Activated naive CD4-positive, alpha-beta T cell treated with anti-CD3 and anti-CD28 coated beads for 36 hours (primary cell): ENCODE data around the gene GNB4. TPM values are rescaled to one million over a fixed set of nuclear protein-coding genes. Genes with fewer than 3 reads are reported as not detected.

Experiments
- CTCF ChIA-PET: fragments of 350-600 bp; sonication (Branson Sonifier 250); formaldehyde crosslinking; loops from one replicate; lab custom pipeline; 2021; ENCODE audit warnings: antibody characterized with exemption; lab: Charles Lee
- DNase-seq: peaks from one replicate; pipeline ENCODE4 v3.0.0-alpha.2; 2020
- H3K27ac Mint-ChIP-seq: one replicate; pipeline ENCODE4 v1.8.0; 2021; ENCODE audit warnings: mild to moderate bottlenecking, mixed read lengths
- H3K27me3 Mint-ChIP-seq: one replicate; pipeline ENCODE4 v1.8.0; 2021; ENCODE audit warnings: low read depth, mixed read lengths
- H3K36me3 Mint-ChIP-seq: one replicate; pipeline ENCODE4 v1.8.0; 2021; ENCODE audit warnings: low read depth, mixed read lengths
- H3K4me1 Mint-ChIP-seq: one replicate; pipeline ENCODE4 v1.8.0; 2021; ENCODE audit warnings: low read depth, mixed read lengths
- H3K4me3 Mint-ChIP-seq: one replicate; pipeline ENCODE4 v1.8.0; 2021; ENCODE audit warnings: mild to moderate bottlenecking, moderate library complexity, mixed read lengths
- H3K9me3 Mint-ChIP-seq: one replicate; pipeline ENCODE4 v1.8.0; 2021; ENCODE audit warnings: mixed read lengths
- intact Hi-C: fragments of 100-400 bp; cut with micrococcal nuclease; formaldehyde crosslinking; loops from one replicate; pipeline ENCODE4 v1.15.1; 2023
- total RNA-seq, 2 experiments: library from RNA; stranded (reverse); gene quantifications; one replicate each; pipeline ENCODE4 v1.2.3, GENCODE V29; 2021

The GNB4 gene
- total RNA-seq, result under 1 TPM; 0.26 to 0.74 TPM

DNA sequence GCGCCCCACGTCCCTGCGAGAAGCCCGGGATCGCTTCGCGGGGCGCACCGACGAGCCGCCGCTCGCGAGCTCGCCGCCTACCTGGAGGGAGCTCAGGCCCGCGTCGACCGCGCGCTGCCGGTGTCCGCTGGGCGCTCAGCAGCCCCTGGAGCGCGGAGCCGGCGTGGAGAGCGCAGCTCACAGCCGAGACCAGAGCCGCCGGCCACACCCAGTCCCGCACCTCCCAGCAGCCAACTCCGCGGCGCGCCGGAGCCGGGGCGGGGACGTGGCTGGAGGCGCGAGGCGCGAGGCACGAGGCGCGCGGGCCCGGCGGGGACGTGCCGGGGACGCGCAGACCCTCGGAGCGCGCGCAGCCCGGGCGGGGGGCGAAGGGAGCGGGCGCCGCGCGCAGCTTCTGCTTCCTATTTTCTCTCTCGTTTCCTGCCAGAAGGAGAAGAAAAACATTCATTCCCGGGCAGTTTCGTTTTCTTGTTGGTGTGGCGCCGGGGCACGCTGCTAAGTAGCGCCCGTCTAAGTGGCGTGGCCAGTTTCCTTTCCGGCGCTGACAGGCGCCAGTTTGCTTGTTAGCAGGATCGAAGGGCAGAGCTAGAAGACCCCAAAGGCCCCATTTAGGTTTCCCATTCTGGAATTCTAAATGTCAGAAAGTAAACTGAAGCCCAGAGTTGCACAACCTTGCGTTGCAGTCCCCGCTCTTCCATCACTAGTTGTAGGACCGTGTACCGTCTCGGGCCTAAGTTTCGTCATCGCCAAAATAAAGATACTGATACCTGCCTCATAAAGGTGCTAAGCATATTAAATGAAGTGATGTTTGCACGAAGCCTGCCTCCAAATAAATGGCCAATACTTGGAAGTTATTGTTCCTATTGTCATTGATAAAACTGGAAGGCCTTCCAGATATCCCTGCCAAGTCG is at the start of gene GNB4:
Gene GNB4 (minus strand): TSS at position 206 of the 911 bp plus-strand sequence. CDS start 25,270 bp downstream, outside the sequence.
- peak; percentile 49 for DNase-seq
- intact Hi-C loops, result loop anchor here (2.0 to 5.0 kb wide), 2 partner anchors 129 to 434 kb away; partner anchors contain the start of gene ZNF639
- H3K36me3 Mint-ChIP-seq, result no peaks in the 10 kb centered on the region
- CTCF ChIA-PET, result no interaction called here
- H3K4me3 Mint-ChIP-seq, result peak within 1 kb of the TSS; percentile 70
- H3K9me3 Mint-ChIP-seq, result no peaks in the 10 kb centered on the region
- peaks cover 70% of the 10 kb centered on the region for H3K27me3 Mint-ChIP-seq
- H3K27ac Mint-ChIP-seq, result no peak within 1 kb of the TSS
- peaks cover 13% of the 10 kb centered on the region for H3K4me1 Mint-ChIP-seq

DNA sequence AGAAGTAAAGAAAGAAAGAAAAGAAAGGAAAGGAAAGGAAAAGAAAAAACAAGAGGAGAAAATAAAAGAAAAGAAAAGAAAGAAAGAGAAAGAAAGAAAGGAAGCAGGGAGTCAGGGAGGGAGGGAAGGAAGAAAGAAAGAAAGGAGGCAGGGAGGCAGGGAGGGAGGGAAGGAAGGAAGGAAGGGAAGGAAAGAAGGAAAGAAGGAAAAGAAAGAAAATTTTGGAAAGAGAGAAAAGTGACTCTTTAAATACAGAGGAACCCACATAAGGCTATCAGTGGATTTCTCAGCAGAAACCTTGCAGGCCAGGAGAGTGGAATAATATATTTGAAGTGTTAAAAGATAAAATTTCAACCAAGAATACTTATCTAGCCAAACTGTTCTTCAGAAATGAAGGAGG is 44.2 kb upstream of the GNB4 start:
- Mint-ChIP-seq H3K36me3 (peaks cover 3% of the 10 kb centered on the region), H3K27ac (no peak overlapping the region), H3K4me3 (no peak overlapping the region), H3K27me3 (peaks cover 4% of the 10 kb centered on the region), H3K4me1 (no peaks in the 10 kb centered on the region), H3K9me3 (peaks cover 43% of the 10 kb centered on the region)
- DNase-seq, result no peak
- intact Hi-C loops, result no loop called here
- CTCF ChIA-PET, result interaction anchor here (0.9 kb wide), 1 partner anchor 9 kb away, joined by 3 read pairs; no protein-coding TSS in a partner anchor

GRCh38 chr3:179493260-179493659 is 42.0 kb upstream of the GNB4 start:
- H3K27me3 Mint-ChIP-seq, result peaks cover 2% of the 10 kb centered on the region
- DNase-seq, result no peak
- CTCF ChIA-PET, result interaction anchor here (0.6 kb wide), 1 partner anchor 66 kb away, joined by 3 read pairs; no protein-coding TSS in a partner anchor
- intact Hi-C loops, result no loop called here
- no peak overlapping the region for H3K27ac Mint-ChIP-seq
- H3K36me3 Mint-ChIP-seq, result peaks cover 3% of the 10 kb centered on the region
- no peaks in the 10 kb centered on the region for H3K4me1 Mint-ChIP-seq
- peaks cover 44% of the 10 kb centered on the region for H3K9me3 Mint-ChIP-seq
- H3K4me3 Mint-ChIP-seq, result no peak overlapping the region

GRCh38 chr3:179488213-179488612 is 36.9 kb upstream of the GNB4 start:
- intact Hi-C loops, result no loop called here
- peaks cover 21% of the 10 kb centered on the region for H3K9me3 Mint-ChIP-seq
- no peaks in the 10 kb centered on the region for H3K4me1 Mint-ChIP-seq
- DNase-seq, result no peak
- H3K36me3 Mint-ChIP-seq, result no peaks in the 10 kb centered on the region
- no peak overlapping the region for H3K4me3 Mint-ChIP-seq
- peaks cover 2% of the 10 kb centered on the region for H3K27me3 Mint-ChIP-seq
- H3K27ac Mint-ChIP-seq, result peak overlapping the region; percentile 31
- CTCF ChIA-PET, result no interaction called here

DNA sequence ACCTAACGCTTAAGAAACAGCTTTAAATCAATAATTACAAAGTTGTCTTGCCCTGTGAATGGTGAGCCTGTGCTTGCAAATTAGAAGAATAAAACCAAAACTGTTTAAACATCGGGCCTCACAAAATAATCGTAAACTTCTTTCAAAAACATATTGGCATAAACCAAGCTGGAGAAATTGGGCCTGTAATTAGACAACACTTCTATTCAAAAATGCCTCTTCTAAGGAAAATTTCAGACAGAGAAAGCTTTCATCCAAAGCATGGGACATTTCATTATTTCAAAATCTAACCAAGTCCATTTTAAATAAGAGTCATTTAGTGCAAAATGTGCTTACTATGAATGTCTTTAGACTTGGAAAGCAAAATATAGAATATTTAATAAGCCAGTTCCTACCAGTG is 35.5 kb upstream of the GNB4 start:
- no peak for DNase-seq
- H3K4me1 Mint-ChIP-seq, result no peaks in the 10 kb centered on the region
- H3K27me3 Mint-ChIP-seq, result peaks cover 2% of the 10 kb centered on the region
- no peak overlapping the region for H3K27ac Mint-ChIP-seq
- peaks cover 14% of the 10 kb centered on the region for H3K9me3 Mint-ChIP-seq
- no peaks in the 10 kb centered on the region for H3K36me3 Mint-ChIP-seq
- CTCF ChIA-PET, result no interaction called here
- intact Hi-C loops, result no loop called here
- H3K4me3 Mint-ChIP-seq, result no peak overlapping the region

DNA sequence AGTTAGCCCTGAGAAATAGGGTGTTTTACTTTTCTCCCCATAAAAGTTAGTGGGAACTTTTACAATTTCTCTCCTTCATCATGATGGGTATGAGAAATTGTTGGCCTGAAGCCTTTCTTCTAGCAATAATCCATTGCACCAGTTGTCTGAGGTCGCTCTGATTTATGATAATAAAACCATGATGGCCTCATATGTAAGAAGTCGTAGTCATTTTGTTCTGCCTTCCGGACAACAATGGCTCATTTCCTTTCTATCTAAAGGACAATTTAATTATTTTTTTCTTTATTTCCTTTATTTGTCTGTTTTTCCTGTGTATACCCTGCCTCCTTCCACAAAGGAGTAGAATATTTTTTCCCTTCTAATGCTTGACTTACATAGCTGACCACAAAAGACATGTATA is 31.6 kb upstream of the GNB4 start:
- Mint-ChIP-seq H3K4me1 (no peaks in the 10 kb centered on the region), H3K36me3 (no peaks in the 10 kb centered on the region), H3K4me3 (no peak overlapping the region), H3K27me3 (no peaks in the 10 kb centered on the region), H3K27ac (no peak overlapping the region), H3K9me3 (no peaks in the 10 kb centered on the region)
- DNase-seq, result no peak
- CTCF ChIA-PET, result no interaction called here
- intact Hi-C loops, result no loop called here

DNA sequence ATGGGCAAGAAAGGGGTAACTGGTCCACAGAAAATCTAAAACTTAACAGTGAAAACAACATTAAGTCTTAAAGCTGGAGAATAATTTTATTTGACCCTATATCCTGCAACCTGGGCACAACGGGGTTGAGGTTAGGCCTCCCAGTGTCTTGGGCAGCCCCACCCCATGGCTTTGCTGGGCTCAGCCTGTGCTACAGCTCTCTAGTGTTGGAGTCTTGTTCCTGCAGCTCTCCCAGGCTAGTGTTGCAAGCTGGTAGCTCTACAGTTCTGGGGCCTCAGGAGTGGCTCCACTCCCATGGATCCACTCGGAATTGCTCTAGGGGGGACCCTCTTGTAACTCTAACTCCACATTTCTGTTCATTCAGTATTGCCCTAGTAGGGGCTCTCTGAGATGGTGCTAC is 24.9 kb upstream of the GNB4 start:
- Mint-ChIP-seq H3K4me3 (no peak overlapping the region), H3K27me3 (no peaks in the 10 kb centered on the region), H3K36me3 (no peaks in the 10 kb centered on the region), H3K4me1 (peaks cover 6% of the 10 kb centered on the region), H3K9me3 (no peaks in the 10 kb centered on the region), H3K27ac (no peak overlapping the region)
- CTCF ChIA-PET, result no interaction called here
- DNase-seq, result no peak
- intact Hi-C loops, result no loop called here

- Mint-ChIP-seq H3K4me3 (no peak overlapping the region), H3K27me3 (no peaks in the 10 kb centered on the region), H3K27ac (no peak overlapping the region), H3K9me3 (no peaks in the 10 kb centered on the region), H3K4me1 (peaks cover 6% of the 10 kb centered on the region), H3K36me3 (no peaks in the 10 kb centered on the region)
- no peak for DNase-seq
- CTCF ChIA-PET, result no interaction called here
- intact Hi-C loops, result no loop called here
Observed at GRCh38 chr3:179474480-179474879, 23.2 kb upstream of the GNB4 start.

DNA sequence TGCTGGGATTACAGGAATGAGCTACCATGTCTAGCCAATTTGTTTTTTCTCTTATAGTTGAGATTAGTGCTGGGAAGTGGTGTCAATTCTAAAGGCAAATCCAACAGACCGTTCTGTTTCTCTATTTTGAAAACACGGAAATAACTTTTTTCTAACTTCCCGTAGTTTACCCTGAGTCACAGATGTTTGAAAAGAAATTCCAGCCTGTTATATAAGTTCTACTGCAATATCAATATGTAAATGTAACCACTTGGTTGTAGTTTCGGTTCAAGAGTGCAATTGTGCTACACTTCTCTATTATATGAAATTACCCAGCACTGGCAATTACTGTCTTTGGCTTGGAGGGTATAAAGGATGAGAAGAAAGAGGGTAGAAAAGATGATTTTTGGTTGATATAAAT is 22.3 kb upstream of the GNB4 start:
- Mint-ChIP-seq H3K27me3 (no peaks in the 10 kb centered on the region), H3K4me3 (no peak overlapping the region), H3K27ac (no peak overlapping the region), H3K4me1 (peaks cover 6% of the 10 kb centered on the region), H3K9me3 (no peaks in the 10 kb centered on the region), H3K36me3 (no peaks in the 10 kb centered on the region)
- intact Hi-C loops, result no loop called here
- CTCF ChIA-PET, result interaction anchor here (0.6 kb wide), 1 partner anchor 71 kb away, joined by 5 read pairs; no protein-coding TSS in a partner anchor
- DNase-seq, result no peak

DNA sequence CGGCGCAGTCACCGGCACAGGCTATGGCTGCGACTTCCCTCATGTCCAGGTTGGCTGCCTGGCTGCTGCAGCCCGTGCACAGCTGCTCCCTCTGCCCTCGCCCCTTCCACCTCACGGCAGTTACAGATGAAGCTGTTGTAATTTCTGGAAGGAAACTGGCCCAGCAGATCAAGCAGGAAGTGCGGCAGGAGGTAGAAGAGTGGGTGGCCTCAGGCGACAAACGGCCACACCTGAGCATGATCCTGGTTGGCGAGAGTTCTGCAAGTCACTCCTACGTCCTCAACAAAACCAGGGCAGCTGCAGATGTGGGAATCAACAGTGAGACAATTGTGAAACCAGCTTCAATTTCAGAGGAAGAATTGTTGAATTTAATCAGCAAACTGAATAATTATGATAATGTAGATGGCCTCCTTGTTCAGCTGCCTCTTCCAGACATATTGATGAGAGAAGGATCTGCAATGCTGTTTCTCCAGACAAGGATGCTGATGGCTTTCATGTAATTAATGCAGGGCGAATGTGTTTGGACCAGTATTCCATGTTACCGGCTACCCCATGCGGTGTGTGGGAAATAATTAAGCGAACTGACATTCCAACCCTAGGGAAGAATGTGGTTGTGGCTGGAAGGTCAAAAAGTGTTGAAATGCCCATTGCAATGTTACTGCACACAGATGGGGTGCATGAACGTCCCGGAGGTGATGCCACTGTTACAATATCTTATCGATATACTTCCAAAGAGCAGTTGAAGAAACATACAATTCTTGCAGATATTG is 13.2 kb upstream of the GNB4 start:
- Mint-ChIP-seq H3K9me3 (no peaks in the 10 kb centered on the region), H3K27me3 (no peaks in the 10 kb centered on the region), H3K4me3 (peak overlapping the region; percentile 47), H3K27ac (no peak overlapping the region), H3K4me1 (peaks cover 8% of the 10 kb centered on the region), H3K36me3 (no peaks in the 10 kb centered on the region)
- peak; percentile 47 for DNase-seq
- intact Hi-C loops, result loop anchor here (5.0 kb wide), 1 partner anchor 1138 kb away; the partner anchor contains the start of gene TTC14
- CTCF ChIA-PET, result interaction anchor here (0.6 kb wide), 1 partner anchor 94 kb away, joined by 3 read pairs; no protein-coding TSS in a partner anchor

GRCh38 chr3:179463319-179463718 is 12.0 kb upstream of the GNB4 start:
- H3K9me3 Mint-ChIP-seq, result no peaks in the 10 kb centered on the region
- CTCF ChIA-PET, result no interaction called here
- H3K27me3 Mint-ChIP-seq, result no peaks in the 10 kb centered on the region
- H3K4me1 Mint-ChIP-seq, result peaks cover 8% of the 10 kb centered on the region
- H3K36me3 Mint-ChIP-seq, result no peaks in the 10 kb centered on the region
- intact Hi-C loops, result loop anchor here (5.0 kb wide), 1 partner anchor 1139 kb away; the partner anchor contains the start of gene TTC14
- no peak overlapping the region for H3K27ac Mint-ChIP-seq
- H3K4me3 Mint-ChIP-seq, result no peak overlapping the region
- DNase-seq, result no peak

DNA sequence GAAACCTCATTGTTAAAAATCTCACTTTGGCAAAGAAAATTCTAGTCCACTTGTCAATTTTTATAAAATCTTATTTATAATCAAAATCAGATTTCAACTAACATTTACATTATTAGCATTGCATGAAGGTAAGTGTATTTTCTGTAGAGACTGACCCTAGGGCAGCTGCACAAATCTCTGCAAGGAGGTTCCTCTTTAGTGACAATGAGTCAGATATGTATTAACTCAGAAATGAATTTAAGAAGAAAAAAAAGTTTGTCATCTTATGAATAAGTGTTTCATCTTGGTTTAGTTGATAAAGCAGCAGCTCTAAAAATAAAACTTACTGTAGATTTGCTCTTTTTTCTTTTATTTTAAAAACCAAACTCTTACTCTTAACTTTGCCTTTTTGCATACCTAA is 9.0 kb upstream of the GNB4 start:
- no peak overlapping the region for H3K4me3 Mint-ChIP-seq
- H3K9me3 Mint-ChIP-seq, result no peaks in the 10 kb centered on the region
- no peaks in the 10 kb centered on the region for H3K36me3 Mint-ChIP-seq
- H3K27ac Mint-ChIP-seq, result no peak overlapping the region
- DNase-seq, result no peak
- CTCF ChIA-PET, result no interaction called here
- intact Hi-C loops, result loop anchor here (5.0 kb wide), 1 partner anchor 1142 kb away; the partner anchor contains the start of gene TTC14
- peaks cover 20% of the 10 kb centered on the region for H3K27me3 Mint-ChIP-seq
- peaks cover 8% of the 10 kb centered on the region for H3K4me1 Mint-ChIP-seq
